H1 (cell line): ENCODE measurements around the gene C3orf52. TPM values are rescaled to one million over a fixed set of nuclear protein-coding genes. Genes with fewer than 3 reads are reported as not detected.
"Not testable (repeated sequence)": the region's sequence is repeated elsewhere in the genome, so short reads cannot be mapped to it uniquely, and the experiment has no call there.

Experiments used
- CTCF ChIA-PET: fragments of 300-600 bp; sonication (Branson Sonifier 250); formaldehyde crosslinking; loops from one replicate; lab custom pipeline; 2021; ENCODE audit not compliant: partially characterized antibody; lab: Charles Lee
- POLR2A ChIA-PET: fragments of 300-600 bp; sonication (Branson Sonifier 250); formaldehyde crosslinking; loops from one replicate; lab custom pipeline; 2021; ENCODE audit warnings: inconsistent platforms; ENCODE audit not compliant: partially characterized antibody; lab: Charles Lee
- DNase-seq, 2 experiments: peaks; one replicate each; pipeline versions ENCODE4 v3.0.0 to v3.0.0-alpha.2; 2010 to 2022; ENCODE audit warnings: low spot score in 2 of 2, low read depth in 1 of 2, mixed read lengths in 1 of 2
- FAIRE-seq: peaks from 2 replicates; lab custom pipeline; 2011; peaks lifted over from hg19 to GRCh38; lab: Jason Lieb, UNC
- H2AFZ ChIP-seq: 2 replicates; pipeline ENCODE4 v1.8.1; 2012; ENCODE audit warnings: low read length, inconsistent platforms
- H2AK5ac ChIP-seq: 2 replicates; pipeline ENCODE4 v1.6.1; 2013; ENCODE audit warnings: low read depth, low read length
- H2BK120ac ChIP-seq: replicated peaks from 2 replicates; pipeline ENCODE3; 2013; ENCODE audit warnings: low read depth, low read length, inconsistent platforms
- H2BK12ac ChIP-seq: 2 replicates; pipeline ENCODE4 v1.6.1; 2013; ENCODE audit warnings: low read depth, low read length
- H2BK15ac ChIP-seq: 2 replicates; pipeline ENCODE4 v1.6.1; 2013; ENCODE audit warnings: low read length
- H2BK20ac ChIP-seq: 2 replicates; pipeline ENCODE4 v1.6.1; 2013; ENCODE audit warnings: low read length
- H2BK5ac ChIP-seq: 2 replicates; pipeline ENCODE4 v1.6.1; 2013; ENCODE audit warnings: low read depth, low read length
- H3K14ac ChIP-seq: 2 replicates; pipeline ENCODE4 v1.6.1; 2013; ENCODE audit warnings: inconsistent platforms; ENCODE audit not compliant: insufficient read length
- H3K18ac ChIP-seq: 2 replicates; pipeline ENCODE4 v1.6.1; 2013; ENCODE audit warnings: low read length; ENCODE audit errors: extremely low read depth
- H3K23ac ChIP-seq: 2 replicates; pipeline ENCODE4 v1.6.1; 2013; ENCODE audit warnings: inconsistent platforms; ENCODE audit not compliant: insufficient read length
- H3K23me2 ChIP-seq: 2 replicates; pipeline ENCODE4 v1.6.1; 2013; ENCODE audit warnings: low read depth, low read length
- H3K27ac ChIP-seq: 2 replicates; pipeline ENCODE4 v1.6.1; 2011; ENCODE audit warnings: low read depth, low read length, inconsistent platforms
- H3K27me3 ChIP-seq, 4 experiments: replicated peaks in 1 of 4; 1 replicate in 1 of 4; 2 replicates in 3 of 4; pipeline versions ENCODE4 v1.6.1 to v1.8.1; 2011 to 2013; ENCODE audit warnings: low read length in 3 of 4, mild to moderate bottlenecking in 3 of 4, inconsistent platforms in 2 of 4, mixed read lengths in 2 of 4, moderate library complexity in 1 of 4; ENCODE audit not compliant: control insufficient read depth in 3 of 4, insufficient read depth in 3 of 4; ENCODE audit errors: extremely low read depth in 1 of 4
- H3K36me3 ChIP-seq, 4 experiments: 2 replicates each; pipeline versions ENCODE4 v1.6.1 to v1.8.1; 2011 to 2013; ENCODE audit warnings: mild to moderate bottlenecking in 4 of 4, low read length in 3 of 4, moderate library complexity in 2 of 4, control low read depth in 1 of 4, inconsistent platforms in 1 of 4; ENCODE audit not compliant: insufficient read depth in 4 of 4, control insufficient read depth in 2 of 4
- H3K4ac ChIP-seq: replicated peaks from 2 replicates; pipeline ENCODE3; 2013; ENCODE audit warnings: low read length, low read depth, mixed read lengths, inconsistent platforms; ENCODE audit not compliant: insufficient read length
- H3K4me1 ChIP-seq, 4 experiments: replicated peaks in 1 of 4; 1 replicate in 1 of 4; 2 replicates in 3 of 4; pipeline versions ENCODE4 v1.6.1 to v1.8.1; 2011 to 2013; ENCODE audit warnings: low read length in 3 of 4, inconsistent platforms in 2 of 4, mixed read lengths in 1 of 4; ENCODE audit not compliant: insufficient read depth in 4 of 4, control insufficient read depth in 3 of 4
- H3K4me2 ChIP-seq, 2 experiments: 2 replicates each; pipeline versions ENCODE4 v1.6.1 to v1.8.1; 2011 to 2013; ENCODE audit warnings: low read depth in 2 of 2, low read length in 2 of 2, control low read depth in 1 of 2, inconsistent platforms in 1 of 2, mild to moderate bottlenecking in 1 of 2; ENCODE audit not compliant: insufficient read depth in 1 of 2
- H3K4me3 ChIP-seq, 4 experiments: fragments of 200-600, 300-600 bp in 1 of 4; sonication (generic), shearing (Covaris generic), sonication (Bioruptor Twin) in 1 of 4; 2 replicates each; pipeline versions ENCODE4 v1.5.1 to v1.8.1; 2011 to 2016; ENCODE audit warnings: low read length in 4 of 4, low read depth in 3 of 4, control low read depth in 2 of 4, inconsistent platforms in 2 of 4, mild to moderate bottlenecking in 2 of 4, mixed read lengths in 1 of 4, moderate library complexity in 1 of 4; ENCODE audit not compliant: insufficient read depth in 2 of 4; ENCODE audit errors: extremely low read depth in 1 of 4
- H3K56ac ChIP-seq: replicated peaks from 2 replicates; pipeline ENCODE3; 2013; ENCODE audit warnings: low read depth, mild to moderate bottlenecking, mixed read lengths, low read length, inconsistent platforms; ENCODE audit not compliant: insufficient read length
- H3K79me1 ChIP-seq: 2 replicates; pipeline ENCODE4 v1.6.1; 2013; ENCODE audit warnings: low read depth, low read length, control low read depth
- H3K79me2 ChIP-seq, 2 experiments: 2 replicates each; pipeline versions ENCODE4 v1.6.1 to v1.8.1; 2012 to 2013; ENCODE audit warnings: low read length in 2 of 2, mild to moderate bottlenecking in 2 of 2, inconsistent platforms in 1 of 2; ENCODE audit not compliant: insufficient read depth in 2 of 2, control insufficient read depth in 1 of 2
- H3K9ac ChIP-seq, 4 experiments: replicated peaks in 1 of 4; 1 replicate in 1 of 4; 2 replicates in 3 of 4; pipeline versions ENCODE4 v1.6.1 to v1.8.1; 2011 to 2013; ENCODE audit warnings: low read depth in 3 of 4, low read length in 3 of 4, control low read depth in 2 of 4, mild to moderate bottlenecking in 2 of 4, moderate library complexity in 2 of 4, inconsistent platforms in 1 of 4; ENCODE audit errors: extremely low read depth in 1 of 4
- H3K9me3 ChIP-seq, 2 experiments: 2 replicates each; pipeline versions ENCODE4 v1.6.1 to v1.8.1; 2012 to 2013; ENCODE audit warnings: mild to moderate bottlenecking in 2 of 2, moderate library complexity in 2 of 2, control low read depth in 1 of 2, inconsistent platforms in 1 of 2, low read depth in 1 of 2, low read length in 1 of 2, mixed read lengths in 1 of 2; ENCODE audit not compliant: insufficient read depth in 2 of 2
- H4K20me1 ChIP-seq, 2 experiments: replicated peaks in 1 of 2; 2 replicates each; pipeline versions ENCODE3 to v1.8.1; 2011 to 2013; ENCODE audit warnings: inconsistent platforms in 2 of 2, low read length in 2 of 2, mild to moderate bottlenecking in 1 of 2; ENCODE audit not compliant: insufficient read depth in 2 of 2, control insufficient read depth in 1 of 2
- H4K5ac ChIP-seq: 2 replicates; pipeline ENCODE4 v1.6.1; 2013; ENCODE audit warnings: low read length, low read depth, mixed read lengths, inconsistent platforms; ENCODE audit not compliant: insufficient read length
- H4K8ac ChIP-seq: 2 replicates; pipeline ENCODE4 v1.8.0; 2013; ENCODE audit warnings: mild to moderate bottlenecking, moderate library complexity, low read length, inconsistent platforms; ENCODE audit not compliant: insufficient read depth; ENCODE audit errors: extremely low read depth
- H4K91ac ChIP-seq: replicated peaks from 2 replicates; pipeline ENCODE3; 2013; ENCODE audit warnings: low read length, mixed read lengths, inconsistent platforms; ENCODE audit not compliant: insufficient read length
- CEBPB ChIP-seq: IDR thresholded peaks from 2 replicates; pipeline ENCODE4 v1.6.1; 2012; ENCODE audit warnings: low read depth, low read length
- EP300 ChIP-seq, 2 experiments: IDR thresholded peaks; 1 replicate in 1 of 2; 2 replicates in 1 of 2; pipeline ENCODE4 v1.6.1; 2011 to 2012; ENCODE audit warnings: low read depth in 2 of 2, low read length in 2 of 2, mild to moderate bottlenecking in 2 of 2, borderline replicate concordance in 1 of 2, inconsistent platforms in 1 of 2, moderate library complexity in 1 of 2
- SP1 ChIP-seq: IDR thresholded peaks from 2 replicates; pipeline ENCODE4 v1.6.1; 2011; ENCODE audit warnings: low read depth, low read length
- WGBS, 2 experiments: shearing (Covaris generic) in 1 of 2; methylation state at CpG; one replicate each; pipeline versions ENCODE4 v1.1.6 to v1.1.7; 2013 to 2015; ENCODE audit warnings: low lambda C conversion rate in 2 of 2, mixed read lengths in 2 of 2, inconsistent platforms in 1 of 2, low coverage in 1 of 2, missing lambda C conversion rate in 1 of 2; ENCODE audit not compliant: insufficient replicate concordance in 2 of 2, insufficient coverage in 1 of 2, insufficient read length in 1 of 2; ENCODE audit errors: extremely low coverage in 1 of 2, missing lambda C conversion rate in 1 of 2; 5-methylcytosine and 5-hydroxymethylcytosine counted together
- polyA plus RNA-seq, 7 experiments: library from polyadenylated mRNA; depleted of rRNA in 3 of 7; stranded (reverse) in 5 of 7; unstranded in 2 of 7; fragments of >200 nt in 5 of 7; fragments of 200-250 nt in 2 of 7; gene quantifications; 1 replicate in 5 of 7; 2 replicates in 1 of 7; 4 replicates in 1 of 7; pipeline versions ENCODE4 v1.2.1 to v1.2.3, GENCODE V29; 2011 to 2013; ENCODE audit warnings: missing spikeins in 2 of 7, mixed read lengths in 2 of 7
- total RNA-seq: library from RNA; stranded (reverse); fragmentation: NEBNext Ultra II Directional; extraction: Animal tissue kit (Norgen Biotek cat#: 25700); gene quantifications from 2 replicates; pipeline ENCODE4 v1.2.1, GENCODE V29; 2021

C3orf52 gene
- total and polyA plus RNA-seq, 2 of the 8 experiments (the other 6 are each of a cell fraction or from before 2014, with no cell fraction given) = 9.7 to 13.1 TPM

GRCh38 chr3:112037194-112037593 is 49.0 kb upstream of the C3orf52 start:
- H3K79me1 ChIP-seq, H2BK5ac ChIP-seq, H3K23me2 ChIP-seq, H2BK15ac ChIP-seq, H3K4me3 ChIP-seq, H3K79me2 ChIP-seq, H3K56ac ChIP-seq, CTCF ChIA-PET, H2BK12ac ChIP-seq, H4K20me1 ChIP-seq, H3K4ac ChIP-seq, H3K36me3 ChIP-seq, H3K4me2 ChIP-seq, H3K4me1 ChIP-seq, H3K27ac ChIP-seq, H3K14ac ChIP-seq, FAIRE-seq, H3K18ac ChIP-seq, H2AK5ac ChIP-seq, POLR2A ChIA-PET, H3K9ac ChIP-seq, H4K5ac ChIP-seq, H4K91ac ChIP-seq, H4K8ac ChIP-seq, H2BK20ac ChIP-seq, H2BK120ac ChIP-seq, DNase-seq, H3K23ac ChIP-seq, H2AFZ ChIP-seq, H3K27me3 ChIP-seq: not testable (repeated sequence)
- peaks cover 7 to 24% of the 10 kb centered on the region in 2 experiments for H3K9me3 ChIP-seq
- TF ChIP-seq EP300 (IDR thresholded peaks at IDR 0.05; ENCODE audit: borderline replicate concordance in 1 of 2, low read depth in 2 of 2, low read length in 2 of 2) = peak; percentile 61 to 72; a peak in 2 of 3 replicates
- peak; percentile 22; the same call in 1 of the 2 replicates for TF ChIP-seq CEBPB
- TF ChIP-seq SP1 = peak; percentile 30; the same call in 1 of the 2 replicates
- 58% methylated on average over 4 of the region's 4 CpGs; no CpG with 5 or more reads in 1 of the 2 experiments for WGBS, 2 experiments
